Pancreas (tissue), 10 donors: ENCODE results near the gene LIN52. TPM values are rescaled to one million over a fixed set of nuclear protein-coding genes. Genes with fewer than 3 reads are reported as not detected.

Experiments used
- ATAC-seq, 4 donors: fragments of 200-7000 bp; cut with Tn5 transposase; one replicate each; pipeline versions ENCODE4 v1.8.0 to v1.9.1; 2020; ENCODE audit warnings: mild to moderate bottlenecking in 4 of 4, moderate library complexity in 4 of 4
- DNase-seq, 6 donors: peaks; one replicate each; pipeline ENCODE4 v3.0.0-alpha.2; 2020
- FAIRE-seq: peaks from 2 replicates; lab custom pipeline; 2012; peaks lifted over from hg19 to GRCh38; lab: Jason Lieb, UNC
- H3K27ac ChIP-seq, 4 donors: fragments of 200-600 bp; sonication (generic); 1 replicate in 3 of 4; 2 replicates in 1 of 4; pipeline versions ENCODE4 v1.5.0 to v1.8.0; 2020
- H3K27me3 ChIP-seq, 4 donors: fragments of 200-600 bp; one replicate each; pipeline ENCODE4 v1.8.0; 2021
- H3K36me3 ChIP-seq, 3 donors: fragments of 200-600 bp; sonication (generic) in 1 of 3; one replicate each; pipeline versions ENCODE4 v1.5.0 to v1.8.0; 2020 to 2021
- H3K4me1 ChIP-seq, 3 donors: fragments of 200-600 bp; one replicate each; pipeline ENCODE4 v1.8.0; 2021
- H3K4me3 ChIP-seq, 4 donors: fragments of 200-600 bp; sonication (generic) in 2 of 4; one replicate each; pipeline versions ENCODE4 v1.5.0 to v1.8.0; 2020 to 2021
- H3K9me3 ChIP-seq, 4 donors: fragments of 200-600 bp; one replicate each; pipeline ENCODE4 v1.8.0; 2021
- CTCF ChIP-seq, 4 donors: fragments of 200-600 bp; sonication (generic) in 3 of 4; IDR thresholded peaks; one replicate each; pipeline versions ENCODE4 v1.5.0 to v1.8.0; 2021; ENCODE audit warnings: antibody characterized with exemption in 4 of 4
- WGBS, 2 donors: extraction: QIAGEN DNeasy Blood & Tissue Kit; methylation state at CpG; one replicate each; pipeline ENCODE4 v1.1.7; 2013; 5-methylcytosine and 5-hydroxymethylcytosine counted together
- intact Hi-C, 3 donors: fragments of 100-400 bp; cut with DNase I; formaldehyde crosslinking; loops; one replicate each; pipeline versions ENCODE4 v1.11.1 to v1.14.2; 2022
- polyA plus RNA-seq, 2 donors: library from polyadenylated mRNA; stranded (reverse); fragments of 200-250 nt; gene quantifications; one replicate each; pipeline ENCODE4 v1.2.3, GENCODE V29; 2013
- total RNA-seq, 6 donors: library from RNA; stranded (reverse); fragmentation: NEBNext Ultra II Directional in 4 of 6; extraction: Animal tissue kit (Norgen Biotek cat#: 25700) in 4 of 6; gene quantifications; one replicate each; pipeline versions ENCODE4 v1.2.1 to v1.2.4, GENCODE V29; 2021 to 2023
- donor health status: healthy with polysubstance abuse.
- donor health status: DM: no; HTN: no; CAD: no; lungs with moderate emphysema.
- donor health status: DM: no; HTN: no; CAD: no.
- donor health status: control.
- donor health status: control.
- donor health status: Bipolar disorder and iron deficiency.
- donor health status: DM: yes; HTN: yes; CAD: no.
- donor health status: DM: no; HTN: no; CAD: no.
- donor health status: DM: no; HTN: no; CAD: no.
- donor health status: DM: yes; HTN: yes; CAD: no.

LIN52 gene
- total and polyA plus RNA-seq, 8 donors = 1.6 to 4.6 (median 3.1) TPM

GRCh38 chr14:74169906-74170305 is 85.2 kb downstream of the LIN52 start:
- Histone ChIP-seq H3K4me1 (no peaks in the 10 kb centered on the region), H3K27me3 (no peaks in the 10 kb centered on the region), H3K4me3 (no peak overlapping the region), H3K36me3 (no peaks in the 10 kb centered on the region), H3K27ac (no peak overlapping the region), H3K9me3 (no peaks in the 10 kb centered on the region)
- no peak for DNase-seq
- 67 to 72% methylated on average over 3 of the region's 3 CpGs for WGBS, 2 donors
- ATAC-seq = no peak
- TF ChIP-seq CTCF (IDR thresholded peaks at IDR 0.05) = no peak
- no peak for FAIRE-seq
- intact Hi-C loops = no loop called here

GRCh38 chr14:74176400-74176793 is 91.6 kb downstream of the LIN52 start:
- 92 to 98% methylated on average over 2 of the region's 2 CpGs for WGBS, 2 donors
- Histone ChIP-seq H3K27me3 (no peaks in the 10 kb centered on the region), H3K4me3 (no peak overlapping the region), H3K27ac (no peak overlapping the region), H3K4me1 (no peaks in the 10 kb centered on the region), H3K36me3 (no peaks in the 10 kb centered on the region), H3K9me3 (no peaks in the 10 kb centered on the region)
- DNase-seq = no peak
- intact Hi-C loops = no loop called here
- ATAC-seq = no peak
- no peak for FAIRE-seq
- no peak for TF ChIP-seq CTCF (IDR thresholded peaks at IDR 0.05)

- H3K27ac ChIP-seq = no peak overlapping the region
- 78 to 99% methylated on average over 3 of the region's 3 CpGs for WGBS, 2 donors
- H3K27me3 ChIP-seq = no peaks in the 10 kb centered on the region
- H3K9me3 ChIP-seq = no peaks in the 10 kb centered on the region
- H3K4me1 ChIP-seq = no peaks in the 10 kb centered on the region
- intact Hi-C loops = no loop called here
- H3K36me3 ChIP-seq = no peaks in the 10 kb centered on the region
- TF ChIP-seq CTCF (IDR thresholded peaks at IDR 0.05) = no peak
- ATAC-seq = no peak
- FAIRE-seq = no peak
- DNase-seq = no peak
- H3K4me3 ChIP-seq = no peak overlapping the region
Measured at GRCh38 chr14:74179856-74180255, 95.1 kb downstream of the LIN52 start.

- ATAC-seq (no peak), DNase-seq (no peak), FAIRE-seq (no peak)
- Histone ChIP-seq H3K4me3 (no peak overlapping the region), H3K4me1 (no peaks in the 10 kb centered on the region), H3K27me3 (no peaks in the 10 kb centered on the region), H3K27ac (no peak overlapping the region), H3K36me3 (no peaks in the 10 kb centered on the region), H3K9me3 (no peaks in the 10 kb centered on the region)
- intact Hi-C loops = no loop called here
- no peak for TF ChIP-seq CTCF (IDR thresholded peaks at IDR 0.05)
- WGBS, 2 donors = 65 to 71% methylated on average over 3 of the region's 3 CpGs
Measured at GRCh38 chr14:74190927-74191575, 106.3 kb downstream of the LIN52 start.

- ATAC-seq = no peak
- intact Hi-C loops = no loop called here
- no peaks in the 10 kb centered on the region for H3K27me3 ChIP-seq
- no peak overlapping the region for H3K4me3 ChIP-seq
- no peaks in the 10 kb centered on the region for H3K36me3 ChIP-seq
- DNase-seq = no peak
- no peak for FAIRE-seq
- no peak overlapping the region for H3K27ac ChIP-seq
- WGBS, 2 donors = 94 to 95% methylated on average over 8 of the region's 8 CpGs
- no peaks in the 10 kb centered on the region for H3K4me1 ChIP-seq
- TF ChIP-seq CTCF (IDR thresholded peaks at IDR 0.05) = no peak
- no peaks in the 10 kb centered on the region for H3K9me3 ChIP-seq
Measured at GRCh38 chr14:74194506-74195274, 109.9 kb downstream of the LIN52 start.
